Caco-2 (cell line): ENCODE data around the gene AQP6. TPM values are rescaled to one million over a fixed set of nuclear protein-coding genes. Genes with fewer than 3 reads are reported as not detected.

Source experiments
- BruUV-seq: library from RNA; stranded (reverse); fragments of 400-500 nt; replicated peaks from 2 replicates; lab custom pipeline; 2021; lab: Mats Ljungman, UMichigan
- CTCF ChIA-PET: fragments of 300-600 bp; sonication (Branson Sonifier 250); formaldehyde crosslinking; loops from one replicate; lab custom pipeline; 2022; ENCODE audit warnings: antibody characterized with exemption; lab: Charles Lee
- POLR2A ChIA-PET: fragments of 300-600 bp; sonication (Branson Sonifier 250); formaldehyde crosslinking; loops from one replicate; lab custom pipeline; 2022; ENCODE audit warnings: antibody characterized with exemption; lab: Charles Lee
- DNase-seq, 2 experiments: peaks; one replicate each; pipeline versions ENCODE4 v3.0.0 to v3.0.0-alpha.2; 2020 to 2022
- H3K27me3 ChIP-seq: replicated peaks from 2 replicates; pipeline ENCODE4 v1.6.0; 2011; ENCODE audit warnings: low read length; ENCODE audit not compliant: control insufficient read depth, insufficient read depth
- H3K36me3 ChIP-seq: 2 replicates; pipeline ENCODE4 v1.5.1; 2011; ENCODE audit warnings: low read length; ENCODE audit not compliant: control insufficient read depth, insufficient read depth
- H3K4me1 ChIP-seq: fragments of 250-450 bp; sonication (Bioruptor Pico); 2 replicates; pipeline ENCODE4 v1.5.1; 2020; ENCODE audit warnings: mild to moderate bottlenecking
- H3K4me3 ChIP-seq: 2 replicates; pipeline ENCODE4 v1.5.1; 2011; ENCODE audit warnings: low read depth, mild to moderate bottlenecking, control low read depth, low read length
- H3K9me3 ChIP-seq: fragments of 250-450 bp; sonication (Bioruptor Pico); 2 replicates; pipeline ENCODE4 v1.5.1; 2020; ENCODE audit warnings: mild to moderate bottlenecking, moderate library complexity
- H3K27ac Mint-ChIP-seq: one replicate; pipeline ENCODE4 v1.8.0; 2022; ENCODE audit warnings: mixed read lengths; ENCODE audit not compliant: unreplicated experiment
- H3K27me3 Mint-ChIP-seq: one replicate; pipeline ENCODE4 v1.8.0; 2022; ENCODE audit warnings: mixed read lengths; ENCODE audit not compliant: insufficient read depth, unreplicated experiment
- H3K36me3 Mint-ChIP-seq: one replicate; pipeline ENCODE4 v1.8.0; 2022; ENCODE audit warnings: mild to moderate bottlenecking, mixed read lengths; ENCODE audit not compliant: insufficient read depth, unreplicated experiment
- H3K4me1 Mint-ChIP-seq: one replicate; pipeline ENCODE4 v1.8.0; 2022; ENCODE audit warnings: low read depth, mixed read lengths; ENCODE audit not compliant: unreplicated experiment
- H3K4me3 Mint-ChIP-seq: one replicate; pipeline ENCODE4 v1.8.0; 2022; ENCODE audit warnings: mild to moderate bottlenecking, moderate library complexity, mixed read lengths; ENCODE audit not compliant: unreplicated experiment
- H3K9me3 Mint-ChIP-seq: one replicate; pipeline ENCODE4 v1.8.0; 2022; ENCODE audit warnings: mixed read lengths; ENCODE audit not compliant: unreplicated experiment
- CTCF ChIP-seq, 2 experiments: fragments of 200-600 bp in 1 of 2; IDR thresholded peaks; 1 replicate in 1 of 2; 2 replicates in 1 of 2; pipeline versions ENCODE4 v1.5.1 to v1.8.0; 2011 to 2022; ENCODE audit warnings: antibody characterized with exemption in 1 of 2, control low read depth in 1 of 2, inconsistent platforms in 1 of 2, low read depth in 1 of 2, low read length in 1 of 2, mild to moderate bottlenecking in 1 of 2, moderate library complexity in 1 of 2; ENCODE audit not compliant: insufficient read depth in 1 of 2, severe bottlenecking in 1 of 2, unreplicated experiment in 1 of 2
- intact Hi-C: fragments of 100-400 bp; cut with micrococcal nuclease; formaldehyde crosslinking; loops from one replicate; pipeline ENCODE4 v1.10.0; 2022; ENCODE audit not compliant: unreplicated experiment
- total RNA-seq: library from RNA; stranded (reverse); gene quantifications from 2 replicates; pipeline ENCODE4 v1.2.3, GENCODE V29; 2022

The AQP6 gene
- total RNA-seq, 1 experiment from 2014 or later = not detected

- 0 out of 2 replicates have a peak, but pooled peaks cover 4% of the 10 kb centered on the region for H3K4me1 ChIP-seq
- DNase-seq = no peak
- H3K27me3 Mint-ChIP-seq = no peaks in the 10 kb centered on the region
- no peaks in the 10 kb centered on the region; the same call in none of the 2 replicates for H3K36me3 ChIP-seq
- peaks cover 14% of the 10 kb centered on the region for H3K4me1 Mint-ChIP-seq
- POLR2A ChIA-PET = no interaction called here
- no peaks in the 10 kb centered on the region for H3K9me3 ChIP-seq
- H3K4me3 Mint-ChIP-seq = no peak overlapping the region
- CTCF ChIA-PET = no interaction called here
- H3K9me3 Mint-ChIP-seq = no peaks in the 10 kb centered on the region
- BruUV-seq = no TSS peak
- peaks cover 77% of the 10 kb centered on the region for H3K36me3 Mint-ChIP-seq
- no peak overlapping the region for H3K4me3 ChIP-seq
- intact Hi-C loops = no loop called here
- no peak overlapping the region for H3K27ac Mint-ChIP-seq
- H3K27me3 ChIP-seq = no peaks in the 10 kb centered on the region
- no peak for TF ChIP-seq CTCF (IDR thresholded peaks at IDR 0.05; ENCODE audit: insufficient read depth in 1 of 2, low read depth in 1 of 2, low read length in 1 of 2, severe bottlenecking in 1 of 2, unreplicated experiment in 1 of 2)
These were observed 32.4 kb downstream of the AQP6 start for GRCh38 chr12:50005175-50005574.

- H3K36me3 Mint-ChIP-seq = peaks cover 75% of the 10 kb centered on the region
- intact Hi-C loops = no loop called here
- ChIA-PET POLR2A (interaction anchor here (0.6 to 0.9 kb wide), 2 partner anchors 19 to 35 kb away, joined by 4 to 6 read pairs; partner anchors contain the start of gene RACGAP1), CTCF (interaction anchor here (0.5 to 1.4 kb wide), 5 partner anchors 11 to 79 kb away, joined by 3 to 6 read pairs (median 4); partner anchors contain the start of gene SMARCD1)
- H3K27ac Mint-ChIP-seq = no peak overlapping the region
- 0 out of 2 replicates have a peak, but pooled peaks cover 4% of the 10 kb centered on the region for H3K4me1 ChIP-seq
- no peak for DNase-seq
- no peaks in the 10 kb centered on the region for H3K9me3 Mint-ChIP-seq
- no peaks in the 10 kb centered on the region for H3K9me3 ChIP-seq
- H3K27me3 ChIP-seq = no peaks in the 10 kb centered on the region
- H3K4me3 ChIP-seq = no peak overlapping the region
- no peaks in the 10 kb centered on the region for H3K27me3 Mint-ChIP-seq
- no TSS peak for BruUV-seq
- H3K4me3 Mint-ChIP-seq = no peak overlapping the region
- H3K36me3 ChIP-seq = no peaks in the 10 kb centered on the region
- no peak for TF ChIP-seq CTCF (IDR thresholded peaks at IDR 0.05; ENCODE audit: insufficient read depth in 1 of 2, low read depth in 1 of 2, low read length in 1 of 2, severe bottlenecking in 1 of 2, unreplicated experiment in 1 of 2)
- peaks cover 14% of the 10 kb centered on the region for H3K4me1 Mint-ChIP-seq
These were observed 33.5 kb downstream of the AQP6 start for GRCh38 chr12:50006280-50006679.

GRCh38 chr12:50006754-50007442 is 34.2 kb downstream of the AQP6 start:
- DNase-seq = peak in 1 of 2 experiments; percentile 32
- Mint-ChIP-seq H3K27me3 (no peaks in the 10 kb centered on the region), H3K27ac (no peak overlapping the region), H3K9me3 (no peaks in the 10 kb centered on the region), H3K4me3 (no peak overlapping the region), H3K36me3 (peaks cover 73% of the 10 kb centered on the region), H3K4me1 (peaks cover 14% of the 10 kb centered on the region)
- Histone ChIP-seq H3K4me3 (no peak overlapping the region), H3K9me3 (no peaks in the 10 kb centered on the region), H3K36me3 (no peaks in the 10 kb centered on the region), H3K4me1 (0 out of 2 replicates have a peak, but pooled peaks cover 4% of the 10 kb centered on the region), H3K27me3 (no peaks in the 10 kb centered on the region)
- POLR2A ChIA-PET = interaction anchor here (0.6 to 0.9 kb wide), 2 partner anchors 18 to 36 kb away, joined by 4 to 6 read pairs; partner anchors contain the start of gene RACGAP1
- no TSS peak for BruUV-seq
- intact Hi-C loops = no loop called here
- TF ChIP-seq CTCF (IDR thresholded peaks at IDR 0.05; ENCODE audit: insufficient read depth in 1 of 2, low read depth in 1 of 2, low read length in 1 of 2, severe bottlenecking in 1 of 2, unreplicated experiment in 1 of 2) = no peak
- CTCF ChIA-PET = interaction anchor here (0.6 to 1.4 kb wide), 8 partner anchors 11 to 265 kb away, joined by 3 to 6 read pairs (median 4); partner anchors contain the start of gene TMBIM6
